B cell (primary cell): ENCODE measurements around the gene KCND2. TPM values are rescaled to one million over a fixed set of nuclear protein-coding genes. Genes with fewer than 3 reads are reported as not detected.
A peak's percentile ranks its signal among the peaks of the same experiment; 100 is the strongest.

Experiments
- ATAC-seq: fragments of 200-7000 bp; cut with Tn5 transposase; one replicate; pipeline ENCODE4 v1.10.0; 2021; ENCODE audit warnings: low read depth, mild to moderate bottlenecking, moderate number of reproducible peaks, moderate library complexity
- CTCF ChIA-PET: fragments of 350-600 bp; sonication (Branson Sonifier 250); formaldehyde crosslinking; loops from one replicate; lab custom pipeline; 2021; ENCODE audit warnings: antibody characterized with exemption, inconsistent platforms; lab: Charles Lee
- POLR2A ChIA-PET: fragments of 350-600 bp; sonication (Branson Sonifier 250); formaldehyde crosslinking; loops from one replicate; lab custom pipeline; 2021; ENCODE audit warnings: antibody characterized with exemption; lab: Charles Lee
- DNase-seq: peaks from one replicate; pipeline ENCODE4 v3.0.0; 2013
- H2AFZ ChIP-seq: 2 replicates; pipeline ENCODE4 v1.6.1; 2012; ENCODE audit warnings: mild to moderate bottlenecking, low read depth, low read length; ENCODE audit not compliant: insufficient read depth, poor library complexity, severe bottlenecking
- H3K27ac ChIP-seq, 2 donors: 1 replicate in 1 of 2; 2 replicates in 1 of 2; pipeline ENCODE4 v1.5.1; 2012 to 2013; ENCODE audit warnings: low read length in 2 of 2, mild to moderate bottlenecking in 2 of 2, moderate library complexity in 1 of 2
- H3K27me3 ChIP-seq, 4 experiments: fragments of 200-600 bp in 1 of 4; sonication (generic) in 1 of 4; replicated peaks in 1 of 4; 1 replicate in 2 of 4; 2 replicates in 2 of 4; pipeline versions ENCODE4 v1.6.1 to v1.7.0; 2013 to 2016; ENCODE audit warnings: low read length in 3 of 4, mild to moderate bottlenecking in 2 of 4, mixed read lengths in 1 of 4, moderate library complexity in 1 of 4; ENCODE audit not compliant: insufficient read depth in 4 of 4, control insufficient read depth in 3 of 4; ENCODE audit errors: control extremely low read depth in 1 of 4
- H3K36me3 ChIP-seq, 2 experiments: replicated peaks in 1 of 2; 1 replicate in 1 of 2; 2 replicates in 1 of 2; pipeline versions ENCODE4 v1.6.1 to v1.7.1; 2013; ENCODE audit warnings: low read length in 1 of 2; ENCODE audit not compliant: insufficient read depth in 2 of 2, control insufficient read depth in 1 of 2; ENCODE audit errors: control extremely low read depth in 1 of 2, extremely low read depth in 1 of 2
- H3K4me1 ChIP-seq, 2 donors: fragments of 200-600 bp in 1 of 2; sonication (generic) in 1 of 2; 1 replicate in 1 of 2; 2 replicates in 1 of 2; pipeline versions ENCODE4 v1.5.1 to v1.6.1; 2013 to 2017; ENCODE audit warnings: low read length in 2 of 2; ENCODE audit not compliant: control insufficient read depth in 2 of 2, insufficient read depth in 2 of 2
- H3K4me2 ChIP-seq: replicated peaks from 2 replicates; pipeline ENCODE3; 2012; ENCODE audit warnings: mild to moderate bottlenecking, low read depth, low read length; ENCODE audit not compliant: poor library complexity, severe bottlenecking
- H3K4me3 ChIP-seq, 5 experiments: fragments of 200-600 bp in 1 of 5; sonication (generic) in 1 of 5; 1 replicate in 3 of 5; 2 replicates in 2 of 5; pipeline versions ENCODE4 v1.5.1 to v1.7.0; 2011 to 2016; ENCODE audit warnings: low read length in 4 of 5, mild to moderate bottlenecking in 4 of 5, low read depth in 2 of 5, control low read depth in 1 of 5, moderate library complexity in 1 of 5; ENCODE audit not compliant: insufficient read depth in 1 of 5; ENCODE audit errors: control extremely low read depth in 1 of 5, extremely low read depth in 1 of 5
- H3K79me2 ChIP-seq: fragments of 200-600 bp; sonication (generic); one replicate; pipeline ENCODE4 v1.6.0; 2016; ENCODE audit warnings: low read length; ENCODE audit not compliant: control insufficient read depth, insufficient read depth
- H3K9ac ChIP-seq: fragments of 200-600 bp; sonication (generic); 2 replicates; pipeline ENCODE4 v1.6.1; 2017; ENCODE audit warnings: mild to moderate bottlenecking, low read length, moderate library complexity
- H3K9me3 ChIP-seq, 3 donors: one replicate each; pipeline versions ENCODE4 v1.6.1 to v1.7.1; 2013; ENCODE audit warnings: low read length in 2 of 3; ENCODE audit not compliant: control insufficient read depth in 2 of 3, insufficient read depth in 1 of 3; ENCODE audit errors: control extremely low read depth in 1 of 3
- H4K20me1 ChIP-seq: 2 replicates; pipeline ENCODE4 v1.6.0; 2012; ENCODE audit warnings: mild to moderate bottlenecking, low read length; ENCODE audit not compliant: insufficient read depth, control insufficient read depth, poor library complexity, severe bottlenecking
- H3K27ac Mint-ChIP-seq: one replicate; pipeline ENCODE4 v1.8.0; 2021; ENCODE audit warnings: mixed read lengths
- H3K27me3 Mint-ChIP-seq: one replicate; pipeline ENCODE4 v1.8.0; 2021; ENCODE audit warnings: mixed read lengths
- H3K4me1 Mint-ChIP-seq: one replicate; pipeline ENCODE4 v1.8.0; 2021; ENCODE audit warnings: mixed read lengths
- H3K4me3 Mint-ChIP-seq: one replicate; pipeline ENCODE4 v1.8.0; 2021; ENCODE audit warnings: mixed read lengths
- H3K9me3 Mint-ChIP-seq: one replicate; pipeline ENCODE4 v1.8.0; 2022; ENCODE audit warnings: mixed read lengths; ENCODE audit not compliant: insufficient read depth
- EZH2 ChIP-seq: IDR thresholded peaks from 2 replicates; pipeline ENCODE4 v1.6.1; 2012; ENCODE audit warnings: borderline replicate concordance, low read depth, mild to moderate bottlenecking, moderate library complexity, low read length; ENCODE audit not compliant: insufficient read depth, poor library complexity, severe bottlenecking
- WGBS: methylation state at CpG from one replicate; pipeline ENCODE4 v1.1.5; 2013; ENCODE audit warnings: missing lambda C conversion rate; ENCODE audit not compliant: insufficient coverage; 5-methylcytosine and 5-hydroxymethylcytosine counted together
- intact Hi-C: fragments of 100-400 bp; cut with micrococcal nuclease; formaldehyde crosslinking; loops from one replicate; pipeline ENCODE4 v1.10.0; 2022
- polyA plus RNA-seq: library from polyadenylated mRNA; depleted of rRNA; stranded (reverse); fragments of >200 nt; gene quantifications from 2 replicates; pipeline ENCODE4 v1.2.3, GENCODE V29; 2012
- total RNA-seq, 2 donors: library from RNA; stranded (reverse); fragments of 120-200 nt in 1 of 2; gene quantifications; 1 replicate in 1 of 2; 2 replicates in 1 of 2; pipeline versions ENCODE4 v1.2.3 to v1.2.4, GENCODE V29; 2013 to 2022
- TF ChIP-seq, protein P1 (sequence below): fragments of 200-600 bp; IDR thresholded peaks from one replicate; pipeline ENCODE4 v1.8.0; 2022; ENCODE audit warnings: antibody characterized with exemption, mild to moderate bottlenecking

KCND2 gene
- total and polyA plus RNA-seq, 2 donors (not counting 1 experiment from before 2014, with no cell fraction given) = not detected

DNA sequence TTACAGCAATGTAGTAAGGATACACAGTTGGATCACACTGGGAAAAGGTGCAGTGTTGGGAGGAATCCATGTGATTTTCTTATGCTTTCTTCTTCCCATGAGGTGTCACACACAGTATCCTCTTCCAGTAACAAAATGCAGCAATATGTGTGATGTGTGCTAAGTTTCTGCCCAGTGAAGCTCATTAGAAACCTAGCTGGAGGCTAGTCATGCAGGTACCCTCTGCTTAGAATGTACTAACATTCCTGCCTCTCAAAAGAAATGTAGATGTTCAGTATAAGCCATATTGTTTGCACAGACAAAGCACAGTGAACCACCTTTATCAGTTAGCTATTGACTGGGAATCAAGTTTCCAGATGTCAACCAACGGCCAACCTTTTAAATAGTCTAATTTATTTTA lies 12.9 kb upstream of the KCND2 start:
- H3K79me2 ChIP-seq = no peaks in the 10 kb centered on the region
- no peak overlapping the region for H2AFZ ChIP-seq
- ATAC-seq (no peak), DNase-seq (no peak)
- H3K9ac ChIP-seq = no peak overlapping the region
- H3K9me3 Mint-ChIP-seq = peaks cover 2% of the 10 kb centered on the region
- TF ChIP-seq, protein P1, sequence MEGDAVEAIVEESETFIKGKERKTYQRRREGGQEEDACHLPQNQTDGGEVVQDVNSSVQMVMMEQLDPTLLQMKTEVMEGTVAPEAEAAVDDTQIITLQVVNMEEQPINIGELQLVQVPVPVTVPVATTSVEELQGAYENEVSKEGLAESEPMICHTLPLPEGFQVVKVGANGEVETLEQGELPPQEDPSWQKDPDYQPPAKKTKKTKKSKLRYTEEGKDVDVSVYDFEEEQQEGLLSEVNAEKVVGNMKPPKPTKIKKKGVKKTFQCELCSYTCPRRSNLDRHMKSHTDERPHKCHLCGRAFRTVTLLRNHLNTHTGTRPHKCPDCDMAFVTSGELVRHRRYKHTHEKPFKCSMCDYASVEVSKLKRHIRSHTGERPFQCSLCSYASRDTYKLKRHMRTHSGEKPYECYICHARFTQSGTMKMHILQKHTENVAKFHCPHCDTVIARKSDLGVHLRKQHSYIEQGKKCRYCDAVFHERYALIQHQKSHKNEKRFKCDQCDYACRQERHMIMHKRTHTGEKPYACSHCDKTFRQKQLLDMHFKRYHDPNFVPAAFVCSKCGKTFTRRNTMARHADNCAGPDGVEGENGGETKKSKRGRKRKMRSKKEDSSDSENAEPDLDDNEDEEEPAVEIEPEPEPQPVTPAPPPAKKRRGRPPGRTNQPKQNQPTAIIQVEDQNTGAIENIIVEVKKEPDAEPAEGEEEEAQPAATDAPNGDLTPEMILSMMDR = no peak
- no peak for TF ChIP-seq EZH2
- no peak overlapping the region for H3K4me2 ChIP-seq
- ChIA-PET POLR2A (no interaction called here), CTCF (no interaction called here)
- no peaks in the 10 kb centered on the region for H3K27me3 ChIP-seq
- H3K27me3 Mint-ChIP-seq = no peaks in the 10 kb centered on the region
- H3K27ac ChIP-seq = no peak overlapping the region
- H3K4me3 Mint-ChIP-seq = no peak overlapping the region
- no peaks in the 10 kb centered on the region for H3K4me1 ChIP-seq
- H3K9me3 ChIP-seq = peaks cover 0 to 7% (median 0%) of the 10 kb centered on the region in 3 donors
- no peak overlapping the region for H3K27ac Mint-ChIP-seq
- intact Hi-C loops = no loop called here
- no peak overlapping the region for H3K4me3 ChIP-seq
- H4K20me1 ChIP-seq = no peaks in the 10 kb centered on the region
- no CpG with 5 or more reads among the region's 1 CpG for WGBS
- H3K36me3 ChIP-seq = no peaks in the 10 kb centered on the region
- H3K4me1 Mint-ChIP-seq = no peaks in the 10 kb centered on the region

DNA sequence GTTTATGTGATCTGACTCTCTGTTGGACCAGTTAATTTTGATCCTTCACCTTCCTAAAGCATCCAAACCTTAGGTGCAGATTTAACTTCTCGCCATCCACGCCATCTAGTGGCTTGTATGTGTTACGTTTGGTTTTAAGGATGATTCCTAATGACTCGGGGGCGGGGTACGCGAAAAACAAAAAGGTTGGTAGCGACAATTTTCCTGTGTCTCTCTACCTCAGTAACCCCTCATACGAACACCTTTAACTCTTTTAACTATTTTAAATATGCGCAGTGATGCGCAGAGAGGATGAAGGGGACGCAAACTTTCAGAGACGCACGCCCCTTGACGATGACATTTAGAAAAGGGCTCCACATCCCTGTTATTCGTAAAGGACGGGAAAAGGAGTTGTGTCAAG lies 714 bp upstream of the KCND2 start:
- no peak overlapping the region for H3K9ac ChIP-seq
- H3K4me1 Mint-ChIP-seq = peaks cover 5% of the 10 kb centered on the region
- DNase-seq = no peak
- H3K27ac Mint-ChIP-seq = no peak overlapping the region
- 0% methylated on average over 2 of the region's 17 CpGs for WGBS
- H3K4me2 ChIP-seq = peak overlapping the region; percentile 35
- ChIA-PET POLR2A (no interaction called here), CTCF (no interaction called here)
- H3K4me3 Mint-ChIP-seq = no peak overlapping the region
- no peaks in the 10 kb centered on the region for H4K20me1 ChIP-seq
- peaks cover 0 to 7% of the 10 kb centered on the region in 2 donors for H3K4me1 ChIP-seq
- H3K9me3 ChIP-seq = peaks cover 0 to 18% (median 0%) of the 10 kb centered on the region in 3 donors
- H3K36me3 ChIP-seq = no peaks in the 10 kb centered on the region
- no peaks in the 10 kb centered on the region for H3K79me2 ChIP-seq
- no peak overlapping the region for H3K27ac ChIP-seq
- intact Hi-C loops = no loop called here
- no peak for ATAC-seq
- peaks cover 0 to 18% (median 5%) of the 10 kb centered on the region in 4 experiments for H3K27me3 ChIP-seq
- TF ChIP-seq, protein P1 = no peak
- TF ChIP-seq EZH2 = no peak
- no peak overlapping the region for H2AFZ ChIP-seq
- H3K27me3 Mint-ChIP-seq = peaks cover 41% of the 10 kb centered on the region
- H3K9me3 Mint-ChIP-seq = no peaks in the 10 kb centered on the region
- H3K4me3 ChIP-seq = no peak overlapping the region
